GM18867 (cell line): ENCODE results near the gene SHBG.
"Not testable (repeated sequence)": the region's sequence is repeated elsewhere in the genome, so short reads cannot be mapped to it uniquely, and the experiment has no call there.

ENCODE experiments used
- ATAC-seq: cut with Tn5 transposase; IDR thresholded peaks from one replicate; pipeline ENCODE4 v1.9.1; 2021; ENCODE audit warnings: mild to moderate bottlenecking, moderate library complexity; ENCODE audit not compliant: unreplicated experiment

SHBG gene

DNA sequence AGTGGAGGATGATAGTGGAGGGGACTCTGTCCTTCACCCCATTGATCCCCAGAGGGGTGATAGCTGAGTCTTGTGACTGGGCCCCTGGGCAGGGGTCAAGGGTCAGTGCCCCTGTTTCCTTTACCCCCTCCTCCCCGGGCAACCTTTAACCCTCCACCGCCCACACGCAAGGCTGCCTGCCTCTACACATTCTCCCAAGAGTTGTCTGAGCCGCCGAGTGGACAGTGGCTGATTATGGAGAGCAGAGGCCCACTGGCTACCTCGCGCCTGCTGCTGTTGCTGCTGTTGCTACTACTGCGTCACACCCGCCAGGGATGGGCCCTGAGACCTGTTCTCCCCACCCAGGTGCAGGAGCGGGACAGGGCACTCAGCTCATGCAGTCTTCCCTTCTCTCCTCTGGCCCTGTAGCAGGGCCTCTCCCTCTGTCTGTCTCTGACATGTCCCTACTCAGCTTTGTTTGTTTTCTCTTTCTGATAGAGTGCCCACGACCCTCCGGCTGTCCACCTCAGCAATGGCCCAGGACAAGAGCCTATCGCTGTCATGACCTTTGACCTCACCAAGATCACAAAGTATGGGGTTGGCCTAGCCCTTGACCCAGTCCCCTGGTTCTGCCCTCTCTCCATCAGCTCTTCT is at the start of gene SHBG:
TSS of gene SHBG (plus strand) at position 197 of the 633 bp plus-strand sequence. CDS start at position 235, 38 bp downstream.
- no peak for ATAC-seq

DNA sequence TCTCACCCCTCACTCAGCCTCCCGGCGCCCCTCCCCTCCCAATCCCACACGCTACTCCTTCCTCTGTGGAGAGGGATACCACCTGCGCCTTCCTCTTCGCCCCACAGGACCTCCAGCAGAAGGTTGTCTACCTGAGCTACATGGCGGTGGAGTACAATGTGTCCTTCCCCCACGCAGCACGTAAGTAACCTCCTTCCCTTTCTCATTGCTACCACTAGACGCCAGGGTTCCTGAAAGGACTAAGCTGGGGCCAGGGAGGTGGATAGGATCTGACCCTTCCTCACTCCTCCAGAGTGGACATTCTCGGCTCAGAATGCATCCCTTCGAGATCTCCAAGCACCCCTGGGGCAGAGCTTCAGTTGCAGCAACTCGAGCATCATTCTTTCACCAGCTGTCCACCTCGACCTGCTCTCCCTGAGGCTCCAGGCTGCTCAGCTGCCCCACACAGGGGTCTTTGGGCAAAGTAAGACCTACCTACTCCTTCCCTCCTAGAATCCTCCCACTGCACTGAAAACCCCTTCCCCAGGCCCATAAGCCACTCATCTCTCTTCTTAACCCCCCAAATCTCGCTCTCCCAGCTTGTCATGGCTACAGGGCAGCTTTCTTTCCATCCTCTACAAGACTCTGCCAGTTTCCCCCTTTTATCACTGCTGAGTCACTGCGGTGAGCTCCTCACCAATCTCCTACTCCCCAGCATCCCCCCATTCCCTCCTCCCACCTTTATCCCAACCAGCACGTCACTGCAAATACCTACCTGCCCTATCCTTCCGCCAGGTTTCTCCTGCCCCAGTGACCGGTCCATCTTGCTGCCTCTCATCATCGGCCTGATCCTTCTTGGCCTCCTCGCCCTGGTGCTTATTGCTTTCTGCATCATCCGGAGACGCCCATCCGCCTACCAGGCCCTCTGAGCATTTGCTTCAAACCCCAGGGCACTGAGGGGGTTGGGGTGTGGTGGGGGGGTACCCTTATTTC is 49.0 kb upstream of the SHBG start:
- no peak for ATAC-seq

- no peak for ATAC-seq
Measured at GRCh38 chr17:7582396-7583252, 47.3 kb upstream of the SHBG start.

DNA sequence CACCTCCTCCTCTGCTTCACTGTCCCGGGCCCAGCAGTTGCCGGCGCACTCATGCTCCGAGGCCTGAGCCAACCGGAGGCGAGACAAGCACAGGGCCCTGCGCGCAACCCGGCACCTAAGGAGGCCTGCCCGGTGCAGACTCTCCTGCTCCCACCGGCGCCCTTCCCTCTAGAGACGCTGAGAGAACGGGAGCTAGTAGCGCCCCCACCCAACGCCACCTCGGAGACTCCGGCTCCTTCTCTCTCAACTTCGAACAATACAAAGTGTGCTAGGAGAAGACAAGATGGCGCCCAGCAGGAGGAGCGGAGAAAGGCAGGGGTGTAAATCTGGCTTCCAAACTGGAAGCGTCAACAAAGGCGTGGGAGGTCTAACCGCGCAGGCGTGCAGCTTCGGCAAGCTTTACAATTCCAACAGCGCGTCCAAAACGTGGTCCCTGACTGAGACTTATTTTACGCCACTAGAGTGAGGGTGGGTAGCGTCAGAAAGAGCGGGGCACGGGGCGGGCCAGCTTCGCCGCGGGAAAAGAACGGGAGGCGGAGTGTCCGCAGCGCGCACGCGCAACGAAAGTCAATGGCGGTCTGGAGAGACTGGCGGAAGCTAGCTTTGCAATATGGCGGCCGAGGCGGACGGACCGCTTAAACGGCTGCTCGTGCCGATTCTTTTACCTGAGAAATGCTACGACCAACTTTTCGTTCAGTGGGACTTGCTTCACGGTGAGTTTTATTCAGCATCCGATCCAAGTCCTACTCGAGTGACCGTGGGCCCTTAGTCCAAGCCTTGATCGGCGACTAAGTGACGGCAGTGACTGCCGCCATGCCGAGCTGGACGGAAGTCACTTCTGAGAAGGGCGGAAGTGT is 46.5 kb upstream of the SHBG start, which contains the start of gene MPDU1:
TSS of gene MPDU1 (plus strand) at position 600 of the 857 bp plus-strand sequence. CDS start at position 611, 11 bp downstream.
- peak; percentile 65 for ATAC-seq

DNA sequence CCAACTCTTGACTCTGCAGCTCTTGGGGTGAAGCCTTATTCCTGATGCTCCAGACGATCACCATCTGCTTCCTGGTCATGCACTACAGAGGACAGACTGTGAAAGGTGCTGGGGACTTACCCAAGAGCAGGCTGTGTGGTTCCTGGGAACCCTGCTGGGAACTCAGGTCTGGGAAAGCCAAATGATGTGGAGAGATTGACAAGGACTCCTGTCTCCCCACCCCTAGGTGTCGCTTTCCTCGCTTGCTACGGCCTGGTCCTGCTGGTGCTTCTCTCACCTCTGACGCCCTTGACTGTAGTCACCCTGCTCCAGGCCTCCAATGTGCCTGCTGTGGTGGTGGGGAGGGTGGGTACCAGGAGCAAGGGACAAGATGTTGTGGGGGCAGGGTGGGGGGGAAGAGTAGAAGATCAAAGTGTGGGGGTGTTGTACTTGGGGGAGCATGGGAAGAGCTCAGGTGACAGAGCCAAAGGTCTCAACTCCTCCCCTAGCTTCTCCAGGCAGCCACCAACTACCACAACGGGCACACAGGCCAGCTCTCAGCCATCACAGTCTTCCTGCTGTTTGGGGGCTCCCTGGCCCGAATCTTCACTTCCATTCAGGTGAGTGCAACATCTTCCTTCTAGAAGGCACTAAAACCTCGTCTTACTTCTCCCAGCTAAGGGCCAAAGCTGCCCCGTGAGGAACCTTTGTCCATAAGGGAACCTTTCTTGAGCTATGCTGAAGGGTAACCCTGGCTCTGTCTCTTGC is 43.1 kb upstream of the SHBG start:
- ATAC-seq = no peak

GRCh38 chr17:7587420-7588151 is 42.3 kb upstream of the SHBG start:
- ATAC-seq = no peak

GRCh38 chr17:7588553-7589203 is 41.3 kb upstream of the SHBG start:
- ATAC-seq = no peak

- no peak for ATAC-seq
Measured at GRCh38 chr17:7589204-7589868, 40.6 kb upstream of the SHBG start.

DNA sequence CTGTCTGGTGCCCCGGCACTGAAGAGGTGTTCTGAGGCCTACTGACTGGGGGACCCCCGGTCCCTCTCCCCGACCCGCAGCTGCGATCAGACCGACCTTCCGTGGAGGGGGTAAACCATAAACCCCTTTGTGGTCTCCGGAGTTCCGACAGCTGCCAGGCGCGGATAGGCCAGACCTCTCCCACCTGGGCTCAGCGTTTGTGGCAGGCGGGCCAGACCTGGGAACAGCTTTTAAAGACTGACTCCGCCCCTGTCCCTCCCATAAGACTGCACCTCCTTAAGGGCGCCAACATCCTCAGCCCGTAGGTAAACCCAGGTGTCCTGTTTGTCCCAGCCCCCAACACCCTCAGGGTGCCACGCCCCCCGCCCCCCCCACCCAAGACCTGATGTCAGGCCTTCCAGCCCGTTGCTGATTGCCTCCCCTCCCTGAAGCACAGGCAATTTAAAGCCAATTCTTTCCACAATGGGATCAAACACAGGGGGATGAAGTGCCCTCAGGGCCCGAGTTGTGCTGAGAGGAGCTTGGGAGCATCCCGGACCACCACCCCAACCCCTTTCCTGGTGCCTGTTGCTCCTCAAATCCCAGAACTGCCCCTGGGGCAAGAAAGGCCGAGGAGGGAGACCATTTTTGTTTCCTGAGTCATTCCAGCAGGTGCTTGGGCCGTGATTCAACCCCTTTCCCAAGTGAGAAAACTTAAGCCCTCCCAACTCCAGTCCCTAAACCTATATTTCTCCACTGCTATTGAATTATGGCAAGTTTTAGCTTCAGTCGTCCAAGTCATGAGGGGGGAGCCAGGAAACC is 39.8 kb upstream of the SHBG start, which contains the start of gene SOX15:
TSS of gene SOX15 (minus strand) at position 204 of the 801 bp plus-strand sequence. CDS start 418 bp downstream, outside the sequence.
- no peak for ATAC-seq

- no peak for ATAC-seq
Measured at GRCh38 chr17:7590743-7591142, 39.2 kb upstream of the SHBG start.

GRCh38 chr17:7591596-7591995 is 38.3 kb upstream of the SHBG start:
- no peak for ATAC-seq

DNA sequence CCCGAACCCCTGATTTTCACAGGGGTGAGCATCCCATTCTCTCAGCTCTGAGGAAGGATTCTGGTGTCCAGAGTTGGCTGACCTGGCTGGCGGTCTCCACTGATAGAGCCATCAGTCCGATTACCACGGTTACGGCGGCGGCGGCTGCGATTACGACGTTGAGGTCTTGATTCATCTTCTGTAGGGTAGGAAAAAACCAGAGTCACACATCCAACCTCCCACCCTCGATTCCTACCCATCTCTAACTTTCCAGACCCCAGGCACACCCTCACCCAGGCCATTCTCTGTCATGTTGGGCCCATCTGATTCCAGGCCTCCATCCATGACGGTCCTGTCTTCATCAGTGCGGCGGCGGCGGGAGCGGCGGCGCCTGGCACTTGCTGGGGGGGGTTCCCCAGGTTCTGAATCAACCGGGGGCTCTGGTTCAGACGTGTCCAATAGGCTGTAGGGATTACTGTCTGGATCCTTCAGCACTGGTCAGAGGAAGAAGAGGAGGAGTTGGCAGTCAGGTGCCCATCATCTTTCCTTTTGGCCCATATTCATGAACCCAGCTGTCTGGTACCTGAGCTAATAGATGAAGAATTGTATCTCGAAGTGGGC is 37.4 kb upstream of the SHBG start:
- ATAC-seq = no peak

GRCh38 chr17:7593296-7593695 is 36.6 kb upstream of the SHBG start:
- no peak for ATAC-seq

DNA sequence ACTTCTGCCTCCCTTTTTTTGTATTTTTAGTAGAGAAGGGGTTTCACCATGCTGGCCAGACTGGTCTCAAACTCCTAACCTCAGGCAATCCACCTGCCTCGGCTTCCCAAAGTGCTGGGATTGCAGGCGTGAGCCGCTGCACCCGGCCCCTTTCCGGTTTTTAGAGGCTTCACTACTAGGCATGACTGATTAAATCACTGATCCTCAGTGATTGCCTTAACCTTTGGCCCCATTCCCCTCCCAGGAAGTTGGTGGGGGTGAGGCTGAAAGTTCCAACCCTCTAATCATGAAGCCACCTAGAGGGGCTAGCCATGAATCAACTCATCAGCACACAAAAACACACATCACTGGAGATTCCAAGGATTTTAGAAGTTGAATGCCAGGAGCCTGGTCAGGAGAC is 32.4 kb upstream of the SHBG start:
- not testable (repeated sequence) for ATAC-seq

DNA sequence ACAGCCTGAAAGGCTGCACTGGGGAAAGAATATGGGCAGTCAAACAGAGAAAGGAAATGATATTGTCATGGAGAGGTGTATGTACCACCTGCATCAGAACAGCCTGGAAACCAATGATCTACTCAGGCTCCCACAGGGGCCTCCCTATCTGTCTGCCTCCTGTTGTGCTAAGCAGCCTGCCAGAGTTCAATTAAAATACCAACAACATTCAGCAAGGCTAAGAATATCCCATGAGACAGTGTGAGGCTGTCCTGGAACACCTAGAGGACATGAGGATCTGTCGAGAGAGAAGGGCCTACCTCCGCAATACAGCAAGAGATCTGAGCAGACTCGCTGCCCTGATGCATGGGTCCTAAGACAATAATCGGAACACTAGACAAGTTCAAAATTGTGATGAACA is 23.7 kb upstream of the SHBG start:
- no peak for ATAC-seq

DNA sequence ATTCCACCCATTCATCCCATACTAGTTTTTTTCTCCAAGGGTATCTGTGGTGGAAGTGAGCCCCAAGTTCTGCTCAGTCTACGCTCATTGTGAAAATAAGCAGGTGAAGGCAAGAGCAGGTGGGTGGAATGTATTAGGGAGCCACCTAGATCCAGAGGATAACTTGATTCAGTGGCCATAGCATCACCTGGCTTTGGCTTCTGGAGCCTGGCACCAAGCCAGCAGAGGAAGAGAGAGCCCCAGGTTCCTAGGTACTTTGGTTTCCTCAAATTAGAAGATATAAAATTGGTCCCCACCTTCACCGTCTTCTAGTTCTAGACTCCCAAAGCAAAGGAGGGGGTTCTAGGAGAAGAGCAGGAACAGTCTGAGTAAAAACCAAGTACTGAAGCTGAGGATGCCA is 19.3 kb upstream of the SHBG start:
- ATAC-seq = no peak
